Effector memory CD8-positive, alpha-beta T cell (primary cell): ENCODE measurements around the gene TRAPPC2.

Experiments used
- ATAC-seq: fragments of 150-1000 bp; cut with Tn5 transposase; replicated peaks from 2 replicates; pipeline ENCODE4 v1.10.0; 2021; ENCODE audit warnings: mild to moderate bottlenecking, moderate library complexity
- DNase-seq, 3 experiments: peaks; one replicate each; pipeline ENCODE4 v3.0.0; 2021
- H3K27ac Mint-ChIP-seq, 2 donors: one replicate each; pipeline ENCODE4 v1.8.0; 2022; ENCODE audit warnings: mild to moderate bottlenecking in 2 of 2, mixed read lengths in 2 of 2, moderate library complexity in 2 of 2
- H3K27me3 Mint-ChIP-seq, 2 donors: one replicate each; pipeline ENCODE4 v1.8.0; 2022; ENCODE audit warnings: mixed read lengths in 2 of 2
- H3K36me3 Mint-ChIP-seq: one replicate; pipeline ENCODE4 v1.8.0; 2022; ENCODE audit warnings: mild to moderate bottlenecking, moderate library complexity, mixed read lengths; ENCODE audit not compliant: insufficient read depth
- H3K4me1 Mint-ChIP-seq, 2 donors: one replicate each; pipeline ENCODE4 v1.8.0; 2022; ENCODE audit warnings: low read depth in 2 of 2, mixed read lengths in 2 of 2
- H3K4me3 Mint-ChIP-seq, 2 donors: one replicate each; pipeline ENCODE4 v1.8.0; 2022; ENCODE audit warnings: mild to moderate bottlenecking in 2 of 2, mixed read lengths in 2 of 2, moderate library complexity in 2 of 2
- H3K9me3 Mint-ChIP-seq, 2 donors: one replicate each; pipeline ENCODE4 v1.8.0; 2022; ENCODE audit warnings: mixed read lengths in 2 of 2
- total RNA-seq, 9 experiments: gene quantifications; one replicate each; lab custom pipeline; 2026; lab: John Stamatoyannopoulos, UW

TRAPPC2 gene
- 20.3 to 56.4 (median 40.1) reads per million in 9 experiments for total RNA-seq

GRCh38 chrX:13734278-13735172, at the start of gene TRAPPC2, which contains the start of gene OFD1:
TSS of gene TRAPPC2 (minus strand) at chrX:13734620. CDS start at chrX:13719963, 14,657 bp downstream.
TSS of gene OFD1 (plus strand) at chrX:13734748. CDS start at chrX:13735072, 324 bp downstream.
- no peaks in the 10 kb centered on the region for H3K27me3 Mint-ChIP-seq
- ATAC-seq (peak; percentile 88), DNase-seq (peak; percentile 84 to 85 (median 84))
- peaks cover 26 to 34% of the 10 kb centered on the region in 2 donors for H3K4me1 Mint-ChIP-seq
- peak within 1 kb of the TSS; percentile 97 to 98 for H3K27ac Mint-ChIP-seq
- peak within 1 kb of the TSS; percentile 96 for H3K4me3 Mint-ChIP-seq
- H3K36me3 Mint-ChIP-seq, result peaks cover 23% of the 10 kb centered on the region
- no peaks in the 10 kb centered on the region for H3K9me3 Mint-ChIP-seq

GRCh38 chrX:13780868-13781427, 46.5 kb upstream of the TRAPPC2 start:
- DNase-seq, result no peak
- Mint-ChIP-seq H3K27me3 (no peaks in the 10 kb centered on the region), H3K36me3 (no peaks in the 10 kb centered on the region), H3K4me3 (no peak overlapping the region), H3K27ac (no peak overlapping the region), H3K9me3 (no peaks in the 10 kb centered on the region), H3K4me1 (no peaks in the 10 kb centered on the region)
- no peak for ATAC-seq

DNA sequence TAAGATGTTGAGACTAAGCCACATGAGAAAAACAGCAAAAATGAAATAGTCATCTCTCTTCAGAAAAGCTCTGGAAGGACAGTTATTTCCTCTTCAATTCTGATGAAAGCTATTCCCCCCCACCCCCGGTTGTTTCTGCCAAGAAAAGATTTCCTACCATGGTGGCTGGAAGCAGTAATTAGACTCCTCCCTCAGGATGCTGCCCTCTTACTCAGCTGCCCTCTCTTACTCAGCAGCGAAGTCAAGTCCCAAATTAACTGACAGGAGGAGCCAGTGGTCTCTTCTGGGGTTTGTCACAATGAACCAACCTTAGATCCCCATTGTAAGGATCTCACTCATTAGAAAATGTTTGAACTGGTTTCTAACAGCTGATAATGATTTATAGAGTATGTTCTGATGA, 44.5 kb upstream of the TRAPPC2 start:
- no peaks in the 10 kb centered on the region for H3K4me1 Mint-ChIP-seq
- H3K4me3 Mint-ChIP-seq, result no peak overlapping the region
- H3K36me3 Mint-ChIP-seq, result peaks cover 16% of the 10 kb centered on the region
- peak overlapping the region in 1 of 2 donors; percentile 41 for H3K27ac Mint-ChIP-seq
- H3K27me3 Mint-ChIP-seq, result no peaks in the 10 kb centered on the region
- ATAC-seq (no peak), DNase-seq (no peak)
- no peaks in the 10 kb centered on the region for H3K9me3 Mint-ChIP-seq

DNA sequence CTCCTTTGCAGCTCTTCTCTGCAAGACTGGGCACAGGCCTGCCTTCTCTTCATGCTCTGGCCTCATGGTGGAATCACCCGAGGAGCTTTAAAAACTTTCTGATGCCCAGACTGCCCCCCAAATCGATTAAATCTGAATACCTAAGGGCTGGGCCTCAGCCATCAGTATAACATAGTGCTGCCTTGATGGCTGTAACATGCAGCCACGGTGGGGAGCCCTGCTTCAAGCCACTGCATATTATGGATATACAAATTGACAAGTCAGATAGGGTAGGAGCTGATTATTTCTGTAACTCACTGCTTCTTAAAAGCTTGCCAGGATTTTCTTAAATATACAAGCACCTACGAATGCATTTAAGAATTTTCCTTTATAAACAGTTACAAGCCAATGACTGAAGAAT, 42.0 kb upstream of the TRAPPC2 start:
- DNase-seq, result no peak
- H3K4me3 Mint-ChIP-seq, result no peak overlapping the region
- ATAC-seq, result no peak
- no peaks in the 10 kb centered on the region for H3K27me3 Mint-ChIP-seq
- H3K36me3 Mint-ChIP-seq, result peaks cover 37% of the 10 kb centered on the region
- H3K9me3 Mint-ChIP-seq, result no peaks in the 10 kb centered on the region
- peaks cover 0 to 5% of the 10 kb centered on the region in 2 donors for H3K4me1 Mint-ChIP-seq
- peak overlapping the region in 1 of 2 donors; percentile 75 for H3K27ac Mint-ChIP-seq

GRCh38 chrX:13775837-13776236, 41.4 kb upstream of the TRAPPC2 start:
- Mint-ChIP-seq H3K9me3 (no peaks in the 10 kb centered on the region), H3K27ac (peak overlapping the region in 1 of 2 donors; percentile 75), H3K36me3 (peaks cover 43% of the 10 kb centered on the region), H3K4me3 (no peak overlapping the region), H3K4me1 (peaks cover 0 to 5% of the 10 kb centered on the region in 2 donors), H3K27me3 (no peaks in the 10 kb centered on the region)
- no peak for DNase-seq
- ATAC-seq, result no peak

- ATAC-seq (no peak), DNase-seq (no peak)
- H3K4me1 Mint-ChIP-seq, result peaks cover 3 to 5% of the 10 kb centered on the region in 2 donors
- no peaks in the 10 kb centered on the region for H3K9me3 Mint-ChIP-seq
- no peak overlapping the region for H3K4me3 Mint-ChIP-seq
- peaks cover 54% of the 10 kb centered on the region for H3K36me3 Mint-ChIP-seq
- H3K27me3 Mint-ChIP-seq, result no peaks in the 10 kb centered on the region
- peak overlapping the region in 1 of 2 donors; percentile 63 for H3K27ac Mint-ChIP-seq
Measured at GRCh38 chrX:13774696-13775095, 40.3 kb upstream of the TRAPPC2 start.

GRCh38 chrX:13770013-13770535, 35.7 kb upstream of the TRAPPC2 start:
- Mint-ChIP-seq H3K27ac (peak overlapping the region in 1 of 2 donors; percentile 64), H3K9me3 (no peaks in the 10 kb centered on the region), H3K36me3 (peaks cover 91% of the 10 kb centered on the region), H3K27me3 (no peaks in the 10 kb centered on the region), H3K4me3 (no peak overlapping the region), H3K4me1 (peaks cover 6 to 13% of the 10 kb centered on the region in 2 donors)
- ATAC-seq, result no peak
- no peak for DNase-seq

DNA sequence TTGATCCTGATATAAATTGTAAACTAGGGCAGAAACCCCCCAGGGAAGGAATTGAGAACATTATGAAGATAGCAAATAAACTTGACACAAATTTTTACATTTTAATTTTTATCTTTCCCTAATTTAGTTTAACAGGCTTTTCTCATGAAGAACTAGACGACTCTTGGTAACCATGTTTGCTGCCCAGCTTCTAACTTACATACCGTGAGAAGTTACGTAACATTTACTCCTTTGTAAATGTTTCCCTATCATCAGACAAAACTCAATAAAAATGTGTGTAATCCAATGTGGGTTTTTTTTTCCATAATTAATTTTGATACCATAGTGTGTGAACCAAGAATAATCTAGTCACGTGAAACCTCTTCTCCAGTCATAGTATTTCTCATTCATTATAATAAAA, 34.5 kb upstream of the TRAPPC2 start:
- DNase-seq (no peak), ATAC-seq (no peak)
- H3K4me1 Mint-ChIP-seq, result peaks cover 6 to 13% of the 10 kb centered on the region in 2 donors
- no peaks in the 10 kb centered on the region for H3K27me3 Mint-ChIP-seq
- H3K4me3 Mint-ChIP-seq, result no peak overlapping the region
- peaks cover 89% of the 10 kb centered on the region for H3K36me3 Mint-ChIP-seq
- H3K27ac Mint-ChIP-seq, result no peak overlapping the region
- no peaks in the 10 kb centered on the region for H3K9me3 Mint-ChIP-seq

DNA sequence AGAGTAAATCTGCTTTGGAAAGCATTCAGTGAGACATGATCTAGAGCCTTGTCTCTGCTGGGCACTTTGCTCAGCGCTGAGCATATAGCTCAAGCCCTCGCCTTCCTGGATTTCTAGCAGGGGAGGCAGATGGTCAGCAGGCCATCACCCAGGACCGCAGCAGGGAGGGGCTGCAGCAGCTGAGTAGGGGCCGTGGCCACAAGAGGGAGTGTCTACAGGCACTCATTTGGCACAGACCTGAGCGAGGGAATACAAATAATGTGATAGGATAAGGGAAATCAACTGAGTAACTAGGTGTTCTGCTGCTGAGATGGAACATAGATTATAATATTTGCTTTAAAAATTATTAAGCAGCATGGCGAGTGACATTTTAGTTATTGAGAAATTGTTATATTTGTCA, 30.3 kb upstream of the TRAPPC2 start:
- peaks cover 92% of the 10 kb centered on the region for H3K36me3 Mint-ChIP-seq

DNA sequence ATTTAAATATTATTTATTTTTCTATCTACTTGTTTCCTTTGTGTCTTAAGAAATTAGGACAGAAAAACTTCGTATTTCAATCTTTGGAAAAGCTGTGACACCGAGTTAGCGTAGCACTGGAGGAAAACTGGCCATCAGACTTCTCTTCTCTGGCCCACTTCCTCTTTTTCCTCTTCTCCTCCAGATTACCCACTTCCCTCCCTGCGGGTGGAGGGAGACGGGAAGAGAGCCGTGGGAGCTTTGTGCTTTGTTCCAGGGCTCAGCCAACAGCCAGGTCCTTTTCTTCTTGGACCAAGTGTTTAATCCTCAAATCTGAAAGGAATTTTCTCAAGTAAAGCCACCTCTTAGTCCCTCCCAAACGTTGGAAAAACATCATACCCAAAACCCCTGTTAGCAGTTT, 29.9 kb upstream of the TRAPPC2 start:
- DNase-seq, result no peak
- peaks cover 0 to 10% of the 10 kb centered on the region in 2 donors for H3K4me1 Mint-ChIP-seq
- no peak for ATAC-seq

More for the DNA sequence above, 30.3 kb upstream of the TRAPPC2 start:
- DNase-seq (no peak), ATAC-seq (no peak)
- H3K9me3 Mint-ChIP-seq, result no peaks in the 10 kb centered on the region
- peaks cover 3 to 8% of the 10 kb centered on the region in 2 donors for H3K4me1 Mint-ChIP-seq
- no peak overlapping the region for H3K27ac Mint-ChIP-seq
- H3K4me3 Mint-ChIP-seq, result no peak overlapping the region
- H3K27me3 Mint-ChIP-seq, result no peaks in the 10 kb centered on the region

GRCh38 chrX:13763489-13763888, 29.1 kb upstream of the TRAPPC2 start:
- no peak overlapping the region for H3K4me3 Mint-ChIP-seq
- H3K27ac Mint-ChIP-seq, result no peak overlapping the region
- peaks cover 3 to 14% of the 10 kb centered on the region in 2 donors for H3K4me1 Mint-ChIP-seq
- H3K27me3 Mint-ChIP-seq, result no peaks in the 10 kb centered on the region
- peaks cover 89% of the 10 kb centered on the region for H3K36me3 Mint-ChIP-seq
- H3K9me3 Mint-ChIP-seq, result no peaks in the 10 kb centered on the region
- ATAC-seq (no peak), DNase-seq (no peak)

More for the DNA sequence above, 29.9 kb upstream of the TRAPPC2 start:
- no peak overlapping the region for H3K4me3 Mint-ChIP-seq
- peaks cover 89% of the 10 kb centered on the region for H3K36me3 Mint-ChIP-seq
- H3K9me3 Mint-ChIP-seq, result no peaks in the 10 kb centered on the region
- H3K27ac Mint-ChIP-seq, result no peak overlapping the region
- no peaks in the 10 kb centered on the region for H3K27me3 Mint-ChIP-seq

DNA sequence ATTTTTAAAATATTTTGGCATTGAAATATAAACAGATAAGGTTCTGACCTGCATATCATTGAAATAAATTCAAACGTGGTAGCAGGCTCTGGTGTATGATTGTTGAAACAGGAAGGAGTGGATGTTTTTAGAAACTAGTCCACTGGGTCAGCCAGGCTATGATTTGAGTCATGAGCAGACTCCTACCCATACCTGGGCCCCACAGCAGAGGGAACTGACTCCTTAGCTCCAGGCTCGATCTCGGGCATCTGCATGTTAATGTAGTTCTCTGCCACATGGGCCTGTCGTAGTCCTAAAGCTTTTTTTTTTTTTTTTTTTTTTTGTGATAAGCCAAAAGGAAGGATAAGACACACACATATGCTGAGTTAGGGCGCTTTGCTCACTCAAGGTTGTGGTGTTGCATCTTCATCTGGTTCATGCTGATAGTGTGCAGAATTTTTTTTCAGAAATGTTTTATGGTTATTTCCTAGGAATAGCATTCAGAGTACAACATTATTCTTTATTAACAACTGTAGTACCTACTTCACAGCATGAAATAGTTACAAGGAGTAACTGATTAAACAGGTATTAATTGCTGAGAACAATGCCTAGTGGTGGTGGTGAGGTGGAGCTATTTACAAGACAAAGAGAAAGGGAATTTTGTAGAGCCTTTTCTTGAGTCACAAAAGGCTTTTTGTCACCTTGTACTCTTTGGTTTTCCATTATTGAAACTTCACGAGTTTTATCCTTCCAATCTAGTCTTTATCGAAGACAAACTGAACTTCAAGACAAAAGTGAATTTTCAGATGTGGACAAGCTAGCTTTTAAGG, 27.4 kb upstream of the TRAPPC2 start:
- Mint-ChIP-seq H3K4me1 (peaks cover 7 to 13% of the 10 kb centered on the region in 2 donors), H3K36me3 (peaks cover 82% of the 10 kb centered on the region), H3K27ac (peak overlapping the region in 1 of 2 donors; percentile 73), H3K27me3 (no peaks in the 10 kb centered on the region), H3K4me3 (no peak overlapping the region), H3K9me3 (no peaks in the 10 kb centered on the region)
- no peak for ATAC-seq
- DNase-seq, result no peak

DNA sequence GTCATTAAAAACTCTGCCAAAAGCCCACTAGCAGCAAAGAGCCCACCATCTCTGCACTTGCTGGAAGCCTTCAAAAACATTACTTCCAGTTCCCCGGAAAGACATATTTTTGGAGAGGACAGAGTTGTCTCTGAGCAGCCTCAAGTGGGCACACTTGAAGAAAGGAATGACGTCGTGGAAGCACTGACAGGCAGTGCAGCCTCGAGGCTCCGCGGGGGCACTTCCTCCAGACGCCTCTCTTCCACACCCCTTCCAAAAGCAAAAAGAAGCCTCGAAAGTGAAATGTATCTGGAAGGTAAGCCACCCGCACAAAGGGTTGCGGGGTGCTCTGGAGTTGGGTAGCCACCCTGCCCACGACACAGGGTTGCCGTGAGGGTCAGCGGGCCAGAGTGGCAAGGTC, 26.0 kb upstream of the TRAPPC2 start:
- Mint-ChIP-seq H3K9me3 (no peaks in the 10 kb centered on the region), H3K4me3 (no peak overlapping the region), H3K27me3 (no peaks in the 10 kb centered on the region), H3K36me3 (peaks cover 78% of the 10 kb centered on the region), H3K27ac (no peak overlapping the region), H3K4me1 (peaks cover 5 to 7% of the 10 kb centered on the region in 2 donors)
- no peak for ATAC-seq
- no peak for DNase-seq
